Measurements from ENCODE around the gene MFRP. TPM values are rescaled to one million over a fixed set of nuclear protein-coding genes. Genes with fewer than 3 reads are reported as not detected.

MFRP gene
- polyA plus RNA-seq, 3 donors: not detected

DNA sequence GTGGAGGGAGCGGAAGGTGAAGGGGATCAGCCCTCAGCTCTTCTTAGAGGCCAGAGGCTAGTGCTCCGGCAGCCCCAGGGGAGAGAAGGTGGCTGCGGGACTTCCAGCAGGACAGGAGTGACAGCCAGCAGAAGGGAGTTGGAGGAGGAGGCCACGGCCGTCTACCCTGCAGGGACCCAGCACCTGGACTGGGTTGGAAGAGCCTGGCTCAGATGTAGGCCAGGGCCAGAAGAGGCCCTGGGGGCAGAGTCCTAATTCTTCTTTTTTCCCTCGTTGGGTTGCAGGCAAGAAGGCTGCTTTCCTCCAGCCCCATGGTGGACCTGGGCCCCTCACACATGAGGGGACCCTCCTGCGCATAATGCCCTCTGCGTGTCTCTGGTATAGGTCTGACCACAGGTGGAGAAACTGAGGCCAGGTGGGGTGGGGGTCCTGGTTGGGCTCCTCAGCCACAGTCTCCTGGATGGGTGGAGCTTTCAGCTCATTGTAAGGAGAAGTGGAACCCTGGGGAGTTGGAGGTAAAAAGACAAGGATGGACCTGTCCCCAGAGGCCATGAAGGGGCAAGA, 27.3 kb downstream of the MFRP start:
- DNase-seq (ENCODE audit: low read depth in 3 of 3, low spot score in 2 of 3): no peak

DNA sequence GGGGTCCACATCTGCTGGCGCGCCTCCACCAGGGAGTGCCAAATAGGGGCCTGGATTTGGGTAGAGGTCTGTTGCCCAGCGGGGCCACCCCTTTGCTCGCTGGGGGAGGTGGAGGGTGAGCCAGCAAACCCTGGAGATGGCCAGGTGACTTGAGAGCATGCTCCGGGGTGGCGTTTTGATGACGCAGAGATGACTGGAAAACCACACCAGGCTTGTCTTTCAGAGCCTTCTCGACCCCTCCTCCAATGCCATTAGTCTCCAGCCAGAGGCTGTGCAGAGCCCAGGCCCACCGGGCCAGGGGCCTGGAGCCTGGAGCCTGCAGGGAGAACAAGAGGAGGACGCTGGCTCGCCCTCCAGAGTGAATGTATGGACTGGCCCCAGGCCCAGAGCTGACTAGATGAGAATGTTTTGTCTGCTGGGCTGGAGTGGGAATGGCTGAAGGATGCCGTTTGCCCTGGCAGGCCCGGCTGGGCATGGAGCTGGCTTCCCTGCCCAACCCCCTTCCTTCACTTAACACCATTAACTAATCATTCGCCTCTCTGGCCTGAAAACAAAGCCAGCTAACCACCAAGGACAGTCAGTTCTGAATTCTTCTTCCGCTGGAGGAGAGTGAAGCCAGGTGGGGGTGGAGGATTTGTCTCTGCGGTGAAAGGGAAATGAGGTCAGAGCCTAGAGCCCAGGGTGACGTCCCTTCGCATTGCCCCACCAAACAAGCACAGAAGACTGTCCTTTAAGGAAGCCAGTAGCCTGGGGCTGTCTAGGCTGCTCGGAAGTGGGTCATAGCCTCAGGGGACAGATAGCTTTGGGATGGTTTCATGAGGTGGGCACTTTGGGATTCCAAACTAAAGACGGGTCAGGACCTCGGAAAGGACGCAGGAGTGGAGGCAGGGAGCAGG, 28.0 kb downstream of the MFRP start:
- DNase-seq (ENCODE audit: low read depth in 3 of 3, low spot score in 2 of 3): no peak

DNA sequence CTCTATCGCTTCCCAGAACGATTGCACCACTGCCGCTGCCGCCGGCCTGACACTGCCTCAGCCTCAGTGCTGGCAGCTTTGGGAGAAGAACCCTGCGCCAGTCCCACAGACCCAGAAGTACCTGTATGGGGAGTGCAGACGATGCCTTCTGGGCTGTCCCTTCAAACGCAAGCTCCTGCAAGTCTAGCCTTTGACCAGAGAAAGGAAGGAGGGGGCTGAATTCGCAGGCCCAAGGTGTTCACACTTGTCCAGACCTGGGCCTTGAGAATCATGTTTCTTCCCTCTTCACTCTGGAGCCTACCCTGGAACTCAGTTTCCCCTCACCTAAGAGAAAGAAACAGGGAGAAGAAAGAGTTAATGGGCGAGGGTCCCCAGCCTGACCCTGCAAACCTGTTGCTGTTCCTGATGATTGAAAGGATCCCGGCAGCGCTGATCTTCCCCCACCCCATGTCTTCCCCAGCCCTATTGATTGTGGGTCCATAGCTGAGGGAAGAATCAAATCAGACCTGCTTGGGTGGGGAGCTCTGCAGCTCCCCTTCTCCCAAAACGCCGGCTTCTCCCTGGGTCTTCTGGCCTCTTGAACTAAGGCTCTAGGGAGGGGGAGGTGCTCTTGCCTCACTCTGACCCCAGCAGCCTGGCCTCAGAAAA, 28.8 kb downstream of the MFRP start:
- no peak for DNase-seq (ENCODE audit: low read depth in 3 of 3, low spot score in 2 of 3)

DNA sequence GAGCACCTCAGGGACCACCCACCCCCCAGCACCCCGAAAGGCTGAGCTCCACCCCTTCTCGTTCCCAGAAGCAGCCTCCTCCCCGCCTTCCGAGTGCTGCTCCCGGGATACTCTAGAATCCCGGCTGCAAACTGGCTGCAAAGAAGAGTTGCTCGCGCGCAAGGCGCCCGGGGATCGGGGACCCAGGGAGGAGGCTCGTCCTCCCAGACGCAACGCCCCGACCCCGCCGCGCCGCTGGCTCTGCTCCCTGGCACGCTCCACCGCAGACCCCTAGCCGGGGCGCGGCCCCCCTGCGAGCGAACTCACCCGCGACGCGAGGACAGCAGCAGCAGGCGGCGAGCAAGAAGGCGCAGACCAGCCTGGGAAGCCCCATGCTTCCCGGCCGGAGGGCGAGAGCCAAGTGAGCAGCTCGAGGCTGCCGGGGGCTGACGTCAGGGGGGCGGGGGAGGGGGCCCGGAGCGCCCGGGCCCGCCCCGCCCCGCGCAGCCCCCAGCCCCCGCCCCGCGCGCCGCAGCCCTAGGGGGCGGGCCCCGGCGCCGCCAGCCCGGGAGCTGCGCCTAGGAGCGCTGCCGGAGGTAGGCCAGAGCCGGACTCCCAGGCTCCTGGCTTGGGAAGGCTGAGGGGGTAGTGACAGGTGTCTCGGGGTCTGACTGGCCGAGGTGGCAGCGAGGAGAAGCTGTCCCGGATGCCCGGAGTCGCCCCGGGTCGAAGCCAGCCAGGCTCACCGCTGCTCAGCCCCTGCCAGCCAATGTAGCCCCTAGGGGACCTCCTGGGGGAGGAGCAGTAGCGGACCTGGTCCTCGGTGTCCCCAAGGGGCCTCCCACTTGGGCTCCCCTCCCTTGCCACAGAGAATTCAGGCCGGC, 29.5 kb downstream of the MFRP start, which contains the start of gene MCAM:
Gene MCAM (minus strand): TSS at position 402 of the 863 bp plus-strand sequence. CDS start 29 bp downstream, at position 373.
- no peak for DNase-seq (ENCODE audit: low read depth in 3 of 3, low spot score in 2 of 3)

DNA sequence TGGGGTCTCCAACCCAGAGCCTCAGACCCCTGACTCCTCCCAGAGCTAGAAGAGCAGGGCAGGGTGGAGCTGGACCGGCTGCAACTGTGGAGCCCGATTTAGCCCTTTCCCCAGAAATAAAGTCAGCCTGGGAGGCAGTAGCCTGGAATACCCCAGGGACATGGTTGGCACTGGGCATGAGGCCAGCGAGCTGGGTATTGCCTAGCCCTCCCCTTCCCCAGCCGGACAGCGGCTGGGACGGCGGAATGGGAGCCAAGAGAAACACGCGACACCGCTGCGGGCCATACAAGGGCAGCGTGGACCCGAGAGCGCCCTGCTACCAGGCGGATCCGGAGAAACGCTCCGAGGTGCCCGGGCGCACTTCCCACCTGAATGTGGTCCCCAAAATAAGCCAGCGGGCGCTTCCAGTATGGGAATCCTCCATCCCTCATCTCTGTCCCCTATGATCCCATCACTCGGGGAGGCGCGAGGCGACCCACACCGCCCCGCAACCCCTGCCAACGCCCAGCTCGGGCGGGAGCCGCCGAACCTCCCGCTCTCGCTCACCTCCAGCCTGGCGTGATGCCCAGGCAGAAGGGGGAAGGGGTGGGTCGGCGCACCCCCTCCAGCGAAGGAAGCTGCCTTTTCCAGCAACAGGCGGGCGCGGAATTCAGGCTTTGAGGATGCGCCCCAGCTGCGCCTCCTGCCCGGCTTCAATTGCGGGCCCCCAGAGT, 30.3 kb downstream of the MFRP start:
- DNase-seq (ENCODE audit: low read depth in 3 of 3, low spot score in 2 of 3): no peak

DNA sequence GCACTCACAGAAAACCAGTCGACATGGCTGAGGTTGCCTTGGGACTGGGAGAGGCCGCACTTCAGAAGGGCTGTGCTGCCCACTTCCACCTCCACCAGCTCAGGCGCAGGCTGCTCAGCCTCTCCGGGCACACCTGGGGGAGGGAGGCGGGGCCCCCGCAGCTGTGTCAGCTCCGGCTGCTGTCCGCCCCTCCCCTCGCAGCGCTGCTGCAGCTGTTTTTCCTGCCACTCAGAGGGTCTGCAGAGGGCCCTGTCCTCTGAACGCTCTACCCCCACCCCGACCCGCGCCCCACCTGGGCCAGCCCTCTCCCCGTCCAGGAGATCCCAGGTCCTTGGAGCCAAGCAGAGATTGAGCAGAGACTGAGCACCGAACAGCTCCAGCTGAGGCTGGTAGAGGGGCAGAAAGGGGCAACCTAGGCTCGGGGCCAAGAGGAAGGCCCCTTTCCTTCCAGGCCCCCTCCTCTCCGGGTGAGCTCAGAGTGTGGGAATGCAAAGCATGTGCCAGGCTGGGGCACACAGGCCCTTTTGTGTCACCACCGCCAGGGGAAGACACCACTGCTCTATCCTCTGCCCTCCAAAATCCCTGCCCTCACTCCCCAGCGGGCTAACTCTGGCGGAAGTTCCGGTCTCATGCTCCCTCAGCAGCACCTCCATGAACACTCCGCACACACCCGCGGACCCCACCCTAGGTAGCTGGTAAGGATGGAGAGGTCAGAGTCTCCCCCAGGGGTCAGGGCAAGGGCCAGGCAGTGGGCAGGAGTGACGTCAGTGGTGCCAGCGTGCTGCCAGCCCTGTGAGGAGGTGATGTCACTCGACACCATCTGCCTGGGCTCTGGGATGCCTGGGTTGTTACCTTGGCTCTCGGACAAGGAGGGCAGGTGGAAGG, 31.1 kb downstream of the MFRP start:
- DNase-seq (ENCODE audit: low read depth in 3 of 3, low spot score in 2 of 3): no peak

DNA sequence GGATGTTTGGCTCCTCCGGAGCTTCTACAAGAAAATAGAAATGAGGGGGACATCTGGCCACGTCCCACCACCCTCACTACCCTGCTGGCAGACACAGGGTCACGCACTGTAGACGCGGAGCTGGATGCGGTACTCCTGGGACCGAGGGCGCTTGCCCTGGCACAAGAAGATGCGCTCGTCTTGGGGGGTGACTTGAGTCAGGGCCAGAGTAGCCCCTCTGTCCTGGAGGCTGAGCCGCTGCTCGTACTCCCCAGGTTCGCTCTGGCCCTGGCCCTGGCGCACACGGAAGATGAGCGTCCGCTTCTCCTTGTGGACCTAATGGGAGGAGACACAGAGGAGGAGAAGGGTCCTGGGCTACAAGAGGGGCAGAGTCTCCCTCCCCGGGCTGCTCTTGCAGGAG, 31.8 kb downstream of the MFRP start:
- no peak for DNase-seq (ENCODE audit: low read depth in 3 of 3, low spot score in 2 of 3)

DNA sequence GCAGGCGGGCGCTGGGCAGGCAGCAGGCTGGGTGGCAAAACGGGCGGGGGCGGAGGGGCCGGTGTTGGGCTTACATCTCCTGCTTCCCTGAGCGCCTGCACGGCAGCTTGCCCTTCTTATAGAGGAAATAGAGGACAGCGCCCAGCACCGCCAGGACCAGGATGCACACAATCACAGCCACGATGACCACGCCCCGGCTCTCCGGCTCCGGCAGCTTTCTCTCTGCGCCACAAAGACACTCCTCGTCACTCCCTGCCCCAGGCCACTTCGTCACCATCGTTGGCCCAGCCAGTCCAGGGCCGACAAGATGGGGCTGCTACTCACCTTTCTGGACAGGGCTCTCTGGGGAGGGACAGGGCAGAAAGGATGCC, 35.8 kb downstream of the MFRP start:
- DNase-seq (ENCODE audit: low read depth in 3 of 3, low spot score in 2 of 3): no peak

DNA sequence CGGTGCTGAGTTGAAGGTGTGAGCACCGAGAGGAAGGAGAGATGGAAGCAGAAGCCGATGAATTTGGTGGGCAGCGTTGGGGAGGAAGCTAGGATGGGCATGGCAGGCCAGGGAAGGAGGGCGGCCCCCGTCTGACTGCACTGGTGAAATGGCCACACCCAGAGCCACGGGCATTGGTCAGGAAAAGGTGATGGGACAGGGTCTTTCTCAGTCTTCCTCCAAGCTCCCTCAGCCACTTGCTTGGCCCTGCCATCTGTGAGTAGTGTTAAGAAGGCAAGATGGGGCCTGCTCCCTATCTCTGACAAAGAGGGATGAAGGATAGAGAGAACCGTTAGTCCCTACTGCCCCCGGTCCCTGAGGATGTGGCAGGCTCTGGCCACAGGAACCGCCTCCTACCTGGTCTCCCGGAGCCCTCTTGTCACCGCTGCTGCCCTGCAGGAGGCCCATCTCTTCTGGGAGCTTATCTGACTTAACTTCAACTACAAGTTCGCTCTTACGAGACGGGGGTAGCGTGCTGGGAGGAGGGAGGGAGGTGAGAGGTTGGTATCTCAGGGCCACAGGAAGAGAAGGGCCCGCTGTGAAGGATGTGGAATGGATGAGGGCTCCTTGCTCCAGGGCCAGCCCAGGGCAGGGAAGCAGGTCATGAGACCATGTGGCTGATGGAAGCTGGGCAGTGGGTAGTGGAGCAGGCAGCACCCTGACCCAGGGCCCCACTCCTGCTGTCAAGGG, 36.4 kb downstream of the MFRP start:
- no peak for DNase-seq (ENCODE audit: low read depth in 3 of 3, low spot score in 2 of 3)

DNA sequence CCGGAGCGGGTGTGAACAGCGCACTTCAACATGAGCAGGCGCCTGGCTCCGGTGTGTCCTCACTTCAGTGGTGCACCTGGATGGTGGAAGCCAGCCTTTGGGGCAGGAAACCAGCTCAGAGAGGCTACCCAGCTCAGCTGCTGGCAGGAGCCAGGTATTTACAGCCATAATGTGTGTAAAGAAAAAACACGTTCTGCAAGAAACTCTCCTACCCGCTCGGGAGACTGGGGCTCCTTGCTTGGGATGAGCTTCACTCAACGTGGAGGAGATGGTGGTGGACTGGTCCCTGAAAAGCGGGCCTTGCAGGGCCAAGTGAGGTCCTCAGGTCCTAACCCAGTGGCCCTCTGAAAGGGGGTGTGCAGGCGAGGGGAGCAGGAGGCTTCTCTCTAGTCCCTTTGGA, 37.1 kb downstream of the MFRP start:
- no peak for DNase-seq (ENCODE audit: low read depth in 3 of 3, low spot score in 2 of 3)

DNA sequence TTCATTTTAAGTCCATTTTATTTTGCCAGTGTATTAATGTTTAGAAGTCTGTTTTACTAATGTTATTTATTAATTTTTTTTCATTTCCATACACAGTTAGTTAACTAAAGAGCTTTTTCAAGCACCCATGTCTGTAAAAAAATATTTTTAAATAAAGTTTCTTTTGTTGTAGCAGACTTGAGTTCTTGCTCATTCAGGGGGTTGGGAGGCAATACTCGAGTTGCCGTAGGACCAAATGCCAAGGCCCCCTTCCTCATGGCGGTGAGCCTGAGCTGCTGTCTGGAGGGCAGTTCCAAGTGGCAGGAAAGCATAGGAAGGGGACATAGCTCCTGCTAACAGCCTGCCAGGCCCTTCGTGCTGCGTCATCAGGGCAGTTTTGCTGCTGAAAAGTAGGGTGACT, 38.5 kb downstream of the MFRP start:
- DNase-seq (ENCODE audit: low read depth in 3 of 3, low spot score in 2 of 3): no peak

DNA sequence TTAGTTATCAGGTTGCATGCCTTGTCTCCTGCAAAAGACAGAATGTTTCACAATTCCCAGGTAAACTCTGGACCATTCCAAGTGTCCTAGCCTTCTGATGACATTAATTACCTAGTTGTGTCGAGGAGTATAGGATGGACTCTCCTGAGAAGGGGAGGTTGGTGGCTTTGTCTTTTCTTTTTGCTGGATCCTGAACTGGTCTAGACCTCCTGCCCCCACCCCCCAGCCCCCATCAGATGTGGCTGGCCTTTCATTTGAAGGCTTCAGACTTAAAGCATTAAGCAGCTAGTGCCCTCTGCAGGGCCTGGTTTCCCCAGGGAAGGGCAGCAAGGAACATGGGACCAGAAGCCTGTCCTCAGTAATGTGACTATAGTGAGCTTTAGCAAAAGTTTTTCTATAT, 39.3 kb downstream of the MFRP start:
- DNase-seq (ENCODE audit: low read depth in 3 of 3, low spot score in 2 of 3): no peak

DNA sequence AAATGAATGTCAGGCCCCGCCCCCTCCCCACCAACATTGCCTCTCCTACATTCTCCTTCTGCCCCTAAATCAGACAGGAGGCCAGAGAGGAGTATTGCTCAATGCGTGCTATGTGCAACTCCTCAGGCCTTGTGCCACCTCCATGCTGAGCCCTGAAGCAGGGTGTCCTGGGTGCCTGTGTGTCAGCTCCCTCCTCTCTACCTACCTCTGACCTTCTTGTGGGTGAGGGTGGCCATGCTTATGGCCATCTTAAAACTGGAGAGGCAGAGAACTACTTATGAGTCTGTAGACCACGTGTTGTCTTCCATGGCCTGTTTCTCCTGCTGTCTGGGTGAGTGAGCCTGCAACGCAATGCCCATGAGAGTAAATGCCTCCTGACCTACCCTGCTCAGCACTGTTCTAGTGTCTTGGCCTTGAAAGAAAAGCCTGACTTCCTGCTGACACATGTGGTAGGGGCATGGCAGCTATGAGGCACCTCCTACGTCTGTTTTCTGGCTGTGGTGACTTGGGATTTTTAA, 40.1 kb downstream of the MFRP start:
- DNase-seq (ENCODE audit: low read depth in 3 of 3, low spot score in 2 of 3): no peak

DNA sequence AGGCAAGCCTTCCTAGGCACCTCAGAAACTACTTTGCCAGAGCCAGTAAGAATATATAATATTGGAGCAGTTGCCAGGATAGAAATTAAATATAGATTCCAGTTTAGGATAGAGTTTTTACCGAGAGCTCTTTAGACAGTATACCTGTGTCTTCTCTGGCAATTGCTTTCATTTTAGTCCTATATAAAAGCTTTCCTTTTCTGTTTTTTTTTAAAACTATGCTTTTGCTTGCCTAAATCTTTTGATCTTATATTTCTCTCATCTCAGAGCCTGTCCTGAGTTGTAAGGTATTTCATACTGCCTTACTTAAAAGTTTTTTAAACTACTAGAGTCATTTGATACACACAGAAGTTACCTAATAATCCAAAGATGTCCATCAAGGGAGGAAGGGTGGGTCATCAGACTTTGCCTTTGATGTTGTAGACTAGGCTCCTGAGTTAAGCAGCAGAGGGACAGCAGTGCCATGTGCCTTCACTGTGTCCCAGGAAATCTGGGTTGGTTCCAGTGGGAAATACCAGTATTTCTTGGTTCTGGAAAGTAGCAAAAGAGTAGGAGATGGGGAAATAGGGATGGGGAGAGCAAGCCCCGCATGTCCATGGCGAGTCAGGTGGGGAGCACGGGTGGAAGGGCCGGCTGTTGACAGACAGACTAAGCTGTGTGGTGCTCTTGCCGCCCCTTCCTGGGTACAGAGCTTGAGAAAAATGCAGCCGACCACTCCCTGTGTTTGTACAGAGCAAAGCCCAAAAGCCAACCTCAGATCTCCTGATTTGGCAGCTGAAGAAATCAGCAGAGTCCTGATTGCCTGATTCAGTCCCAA, 40.7 kb downstream of the MFRP start:
- DNase-seq (ENCODE audit: low read depth in 3 of 3, low spot score in 2 of 3): no peak

DNA sequence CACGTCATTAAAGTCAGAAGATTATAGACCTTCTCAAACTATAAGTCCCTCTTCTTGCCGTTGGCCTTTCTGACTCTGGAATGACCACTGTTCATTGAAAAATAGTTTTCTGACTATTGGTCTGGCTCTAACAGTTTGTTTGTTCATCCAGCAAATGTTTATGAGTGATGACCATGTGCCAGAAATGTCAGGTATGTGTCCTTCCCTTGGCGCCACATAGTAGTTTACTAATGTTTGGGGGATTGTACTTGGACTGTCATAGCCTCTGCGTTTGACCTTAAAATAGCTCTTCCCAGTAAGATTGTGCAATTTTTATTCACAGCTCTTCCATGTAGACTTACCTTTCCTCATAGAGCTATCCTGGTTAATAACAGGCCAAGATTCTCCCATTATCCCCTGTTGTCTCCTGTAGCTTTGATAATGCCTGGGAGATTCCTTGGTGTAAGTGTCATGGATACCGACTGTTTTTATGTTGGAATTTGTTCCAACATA, 43.2 kb downstream of the MFRP start:
- DNase-seq (ENCODE audit: low read depth in 3 of 3, low spot score in 2 of 3): no peak

DNA sequence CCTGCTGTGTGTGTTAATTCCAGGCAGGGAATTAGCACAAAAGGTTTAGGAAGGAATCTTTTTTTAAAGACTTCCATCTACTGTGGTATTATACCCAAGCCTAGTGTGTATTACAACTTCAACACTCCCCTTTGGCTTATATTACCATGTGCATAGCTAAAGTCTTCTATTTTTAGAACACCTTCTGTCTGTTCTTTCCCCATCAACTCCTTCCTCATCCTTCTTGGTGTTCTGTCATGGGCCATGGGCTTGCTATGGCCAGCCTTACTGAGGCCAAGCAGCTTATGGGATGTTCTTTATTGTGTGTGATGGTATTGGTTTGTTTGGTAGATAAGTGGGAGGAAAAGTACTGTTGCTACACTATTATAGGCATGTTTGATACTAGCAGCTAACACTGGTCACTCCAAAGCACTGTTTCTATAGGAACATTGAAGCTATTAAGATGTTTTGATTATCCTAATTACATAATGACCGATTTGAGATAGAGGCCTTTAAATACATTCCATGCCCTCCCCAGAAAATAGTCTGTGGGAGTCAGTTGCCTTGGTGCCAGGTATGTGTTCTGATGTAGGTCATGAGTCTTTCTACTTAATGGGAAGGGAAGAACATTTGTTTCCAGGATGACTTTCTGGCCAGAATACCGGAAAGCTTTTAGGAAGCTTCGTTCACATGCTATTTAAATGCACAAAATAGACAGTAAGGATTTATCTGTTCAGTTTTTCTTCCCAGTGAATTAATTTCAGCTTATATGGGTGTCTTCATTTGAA, 46.1 kb downstream of the MFRP start:
- no peak for DNase-seq (ENCODE audit: low read depth in 3 of 3, low spot score in 2 of 3)

DNA sequence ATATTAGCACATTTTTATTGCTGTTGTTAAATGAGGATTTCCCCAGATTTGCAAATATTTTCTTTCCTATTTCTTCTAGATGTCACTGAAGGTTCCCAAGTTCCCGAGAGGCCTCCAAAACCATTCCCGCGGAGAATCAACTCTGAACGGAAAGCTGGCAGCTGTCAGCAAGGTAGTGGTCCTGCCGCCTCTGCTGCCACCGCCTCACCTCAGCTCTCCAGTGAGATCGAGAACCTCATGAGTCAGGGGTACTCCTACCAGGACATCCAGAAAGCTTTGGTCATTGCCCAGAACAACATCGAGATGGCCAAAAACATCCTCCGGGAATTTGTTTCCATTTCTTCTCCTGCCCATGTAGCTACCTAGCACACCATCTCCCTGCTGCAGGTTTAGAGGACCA, 47.1 kb downstream of the MFRP start:
- DNase-seq (ENCODE audit: low read depth in 3 of 3, low spot score in 2 of 3): no peak

All from right renal cortex interstitium (tissue), 3 donors.